Activated T-helper 1 cell treated with anti-CD3 and anti-CD28 coated beads, Interleukin-2, amount 50 U/mL, for 16 hours (primary cell): Measurements from ENCODE around the gene HOTAIR.

Experiments used
- DNase-seq, 2 donors: peaks; one replicate each; pipeline ENCODE4 v3.0.0-alpha.2; 2020; ENCODE audit warnings: low read depth in 1 of 2, low spot score in 1 of 2

Gene HOTAIR

DNA sequence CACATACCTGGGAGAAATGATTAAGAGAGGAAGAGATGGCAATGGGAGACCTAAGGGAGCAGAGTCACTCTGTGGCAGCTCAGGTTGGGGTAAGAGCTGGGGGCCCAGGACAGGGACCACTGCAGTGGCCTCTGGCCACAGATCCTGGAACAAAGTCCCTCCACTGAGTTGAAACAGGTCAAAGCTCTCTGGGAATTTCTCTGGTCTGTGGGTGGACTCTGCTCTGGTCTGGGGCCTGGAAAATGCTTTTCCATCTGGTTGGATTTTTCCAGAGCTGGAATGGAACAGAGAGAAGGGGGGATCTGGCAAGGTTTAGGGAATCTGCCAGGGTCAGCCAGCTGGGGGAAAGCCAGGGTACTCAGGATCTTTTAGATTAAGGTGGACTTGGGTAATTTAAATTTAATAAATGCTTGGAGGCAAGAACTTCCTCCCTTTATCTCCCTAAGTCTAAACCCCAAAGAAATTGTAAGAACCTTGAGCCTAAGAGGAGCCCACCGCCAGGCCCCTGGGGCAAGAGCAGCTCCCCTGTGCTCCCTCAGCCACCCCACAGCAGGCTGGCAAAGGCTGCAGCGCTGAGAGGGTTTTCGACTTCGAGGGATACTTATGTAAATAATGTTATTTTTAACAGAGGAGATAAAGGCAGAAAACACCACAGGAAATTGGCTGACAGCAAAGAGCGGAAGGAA lies 13.9 kb upstream of the HOTAIR start:
- DNase-seq: no peak

DNA sequence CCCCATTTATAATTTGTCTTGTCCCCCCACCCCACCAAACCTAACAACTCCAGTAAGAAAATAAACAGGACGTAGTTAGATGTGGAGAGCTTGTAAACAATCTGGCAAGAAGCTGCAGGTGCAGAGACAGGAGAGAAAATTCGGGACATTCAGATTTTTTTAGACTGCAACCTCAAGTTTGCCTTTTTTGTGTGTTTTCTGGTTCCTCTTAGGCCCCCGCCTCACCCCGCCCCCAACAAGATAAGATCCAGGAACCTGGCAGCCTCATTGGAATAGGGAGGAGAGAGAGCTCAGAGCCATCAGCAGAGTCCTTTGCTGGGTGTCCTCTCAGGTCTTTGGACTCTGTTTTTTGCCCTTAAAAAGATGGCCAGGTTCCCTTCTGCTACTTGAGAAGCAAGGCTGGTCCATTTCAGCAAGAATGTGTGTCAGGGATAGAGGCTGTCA lies 13.1 kb upstream of the HOTAIR start:
- DNase-seq: no peak

DNA sequence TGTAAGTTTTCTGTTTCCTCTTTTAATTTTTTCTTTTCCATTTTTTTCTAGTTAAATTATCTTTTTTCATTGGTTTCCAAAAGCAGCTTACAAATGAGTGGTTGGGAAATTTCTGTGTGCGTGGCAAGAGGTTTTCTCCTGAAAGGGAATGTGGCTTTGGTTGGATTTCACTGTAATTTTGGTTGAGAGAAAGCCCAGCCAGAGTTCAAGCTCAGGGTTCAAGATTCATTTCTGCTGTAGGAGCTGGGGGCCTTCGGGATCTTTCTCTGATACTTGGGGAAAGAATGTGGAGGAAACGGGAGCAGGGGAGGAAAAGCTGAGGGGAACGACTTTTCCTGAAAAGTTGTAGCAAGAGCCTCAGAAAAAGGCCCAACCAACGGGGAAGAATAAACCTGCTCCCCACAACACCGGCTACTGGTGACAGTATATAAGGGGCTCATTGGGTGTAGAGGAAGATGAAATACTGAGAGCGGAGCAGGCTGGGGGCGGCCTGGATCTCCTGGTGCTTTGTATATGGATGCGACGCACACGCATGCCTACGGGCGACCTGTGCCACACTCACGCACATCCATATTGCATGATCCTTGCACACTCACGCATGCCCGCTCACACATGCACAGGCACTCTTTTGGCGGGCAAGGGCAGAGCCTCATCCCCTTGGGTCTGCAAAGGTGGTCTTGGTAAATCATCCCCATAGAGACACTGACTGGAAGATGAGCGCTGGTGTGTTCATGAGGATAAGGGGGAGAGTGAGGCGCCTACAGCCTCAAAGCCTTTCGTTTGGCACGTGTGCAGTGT lies 12.1 kb upstream of the HOTAIR start:
- no peak for DNase-seq

DNA sequence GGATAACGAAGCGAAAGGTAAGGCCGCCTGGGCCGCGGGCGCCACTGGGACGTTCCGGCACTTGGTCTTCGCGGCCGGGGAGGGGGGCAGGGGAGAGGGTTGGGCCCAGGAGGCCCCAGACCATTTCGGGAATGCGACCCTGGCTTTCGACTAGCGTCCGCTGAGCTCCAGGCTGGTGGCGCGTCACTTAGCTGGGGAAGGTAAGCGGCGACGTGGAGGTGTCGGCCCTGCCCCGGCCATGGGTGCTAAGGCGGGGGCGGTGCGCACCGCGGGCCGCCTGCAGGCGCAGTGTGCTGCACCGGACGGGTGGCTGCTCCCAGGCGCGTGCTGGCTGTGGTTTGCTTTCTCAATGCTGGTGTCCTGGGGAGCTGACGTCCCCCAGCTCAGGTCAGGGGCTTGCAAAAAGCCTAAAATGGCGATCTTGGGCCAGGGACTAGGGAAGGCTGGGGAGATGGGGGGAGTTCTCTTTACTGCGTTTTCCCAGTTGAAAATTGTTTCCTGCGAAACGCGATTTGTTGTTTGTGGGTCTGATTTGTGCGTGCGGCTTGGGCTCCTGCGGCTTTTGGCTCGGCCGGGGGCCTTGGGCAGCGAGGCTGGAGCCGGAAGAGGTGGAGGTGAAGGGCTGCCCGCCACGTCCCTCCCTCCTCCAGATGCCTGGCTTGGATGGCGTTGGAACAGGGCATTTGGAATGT lies 11.4 kb upstream of the HOTAIR start:
- no peak for DNase-seq

DNA sequence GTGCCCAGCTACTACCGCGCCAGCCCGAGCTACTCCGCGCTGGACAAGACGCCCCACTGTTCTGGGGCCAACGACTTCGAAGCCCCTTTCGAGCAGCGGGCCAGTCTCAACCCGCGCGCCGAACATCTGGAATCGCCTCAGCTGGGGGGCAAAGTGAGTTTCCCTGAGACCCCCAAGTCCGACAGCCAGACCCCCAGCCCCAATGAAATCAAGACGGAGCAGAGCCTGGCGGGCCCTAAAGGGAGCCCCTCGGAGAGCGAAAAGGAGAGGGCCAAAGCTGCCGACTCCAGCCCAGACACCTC lies 10.9 kb upstream of the HOTAIR start:
- no peak for DNase-seq

DNA sequence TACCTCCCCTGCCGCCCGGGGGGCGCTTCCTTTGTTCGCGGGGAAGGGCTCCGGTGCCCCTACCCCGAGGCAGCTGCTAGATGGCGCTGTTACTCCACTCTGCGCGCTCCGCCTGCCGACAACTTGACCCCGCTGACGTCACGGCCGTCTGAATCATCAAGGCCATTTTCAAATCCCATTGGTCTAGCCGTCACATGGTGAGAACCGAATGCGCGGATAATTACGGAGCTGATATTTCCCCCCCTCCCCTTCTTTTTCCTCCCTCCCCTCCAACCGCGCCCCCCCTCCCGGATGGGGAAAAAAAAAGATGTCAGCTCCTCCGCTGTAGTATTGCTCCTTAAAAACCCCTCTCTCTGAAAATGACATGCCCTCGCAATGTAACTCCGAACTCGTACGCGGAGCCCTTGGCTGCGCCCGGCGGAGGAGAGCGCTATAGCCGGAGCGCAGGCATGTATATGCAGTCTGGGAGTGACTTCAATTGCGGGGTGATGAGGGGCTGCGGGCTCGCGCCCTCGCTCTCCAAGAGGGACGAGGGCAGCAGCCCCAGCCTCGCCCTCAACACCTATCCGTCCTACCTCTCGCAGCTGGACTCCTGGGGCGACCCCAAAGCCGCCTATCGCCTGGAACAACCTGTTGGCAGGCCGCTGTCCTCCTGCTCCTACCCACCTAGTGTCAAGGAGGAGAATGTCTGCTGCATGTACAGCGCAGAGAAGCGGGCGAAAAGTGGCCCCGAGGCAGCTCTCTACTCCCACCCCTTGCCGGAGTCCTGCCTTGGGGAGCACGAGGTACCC lies 10.3 kb upstream of the HOTAIR start, which contains the start of gene HOXC10:
Gene HOXC10, plus strand, starts transcription at position 246 of the 791 bp plus-strand sequence. Its CDS starts 114 bp downstream, at position 360.
- peak in 1 of 2 donors; percentile 39 for DNase-seq

DNA sequence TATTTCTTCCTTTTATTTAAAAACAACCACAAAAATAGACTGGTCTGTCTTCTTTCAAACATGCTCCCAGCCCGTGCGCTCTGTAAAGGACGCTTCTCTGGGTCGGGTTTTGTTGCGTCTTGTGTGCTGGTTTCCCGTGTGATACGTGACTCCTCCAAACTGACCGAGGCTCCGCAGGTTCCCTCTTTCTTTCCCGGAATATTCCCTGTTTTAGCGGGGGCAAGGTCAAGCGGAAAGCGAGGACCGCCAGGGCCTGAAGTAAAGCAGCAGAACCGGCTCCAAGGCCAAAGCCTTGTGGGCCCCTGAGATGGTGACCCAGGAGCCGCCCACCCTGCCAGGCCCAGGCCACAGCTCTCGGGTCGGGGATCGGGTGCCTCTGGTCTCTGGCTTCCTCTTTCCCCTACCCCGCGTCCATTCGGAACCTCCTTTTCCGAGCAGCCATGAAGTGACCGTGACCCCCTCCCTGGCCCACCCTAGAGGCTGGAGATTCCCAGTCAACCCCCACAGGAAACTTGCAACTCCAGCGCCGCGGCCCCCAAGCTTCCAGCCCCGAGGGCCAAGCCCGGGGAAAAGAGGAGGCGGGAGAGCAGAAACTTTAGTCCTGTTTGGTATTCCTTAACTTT lies 9.3 kb upstream of the HOTAIR start:
- DNase-seq: no peak

DNA sequence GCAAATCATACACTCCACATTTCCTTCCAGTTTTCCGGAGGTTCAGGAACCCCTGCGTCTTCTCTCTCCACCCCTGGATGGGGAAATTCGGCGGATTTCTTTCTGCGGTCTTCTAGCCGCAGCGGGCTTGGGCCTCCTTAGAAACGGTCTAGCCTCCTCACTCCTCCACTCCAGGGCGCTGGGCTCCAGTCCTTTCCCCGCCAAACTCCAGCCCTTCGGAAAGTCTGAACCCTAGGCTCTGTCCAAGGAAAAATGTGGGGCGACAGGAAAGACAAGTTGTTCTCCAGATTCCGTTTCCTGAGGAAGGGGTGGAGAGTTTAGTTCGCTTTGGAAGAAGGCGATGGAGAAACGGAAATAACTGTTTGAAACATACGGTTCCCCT lies 8.8 kb upstream of the HOTAIR start:
- no peak for DNase-seq

DNA sequence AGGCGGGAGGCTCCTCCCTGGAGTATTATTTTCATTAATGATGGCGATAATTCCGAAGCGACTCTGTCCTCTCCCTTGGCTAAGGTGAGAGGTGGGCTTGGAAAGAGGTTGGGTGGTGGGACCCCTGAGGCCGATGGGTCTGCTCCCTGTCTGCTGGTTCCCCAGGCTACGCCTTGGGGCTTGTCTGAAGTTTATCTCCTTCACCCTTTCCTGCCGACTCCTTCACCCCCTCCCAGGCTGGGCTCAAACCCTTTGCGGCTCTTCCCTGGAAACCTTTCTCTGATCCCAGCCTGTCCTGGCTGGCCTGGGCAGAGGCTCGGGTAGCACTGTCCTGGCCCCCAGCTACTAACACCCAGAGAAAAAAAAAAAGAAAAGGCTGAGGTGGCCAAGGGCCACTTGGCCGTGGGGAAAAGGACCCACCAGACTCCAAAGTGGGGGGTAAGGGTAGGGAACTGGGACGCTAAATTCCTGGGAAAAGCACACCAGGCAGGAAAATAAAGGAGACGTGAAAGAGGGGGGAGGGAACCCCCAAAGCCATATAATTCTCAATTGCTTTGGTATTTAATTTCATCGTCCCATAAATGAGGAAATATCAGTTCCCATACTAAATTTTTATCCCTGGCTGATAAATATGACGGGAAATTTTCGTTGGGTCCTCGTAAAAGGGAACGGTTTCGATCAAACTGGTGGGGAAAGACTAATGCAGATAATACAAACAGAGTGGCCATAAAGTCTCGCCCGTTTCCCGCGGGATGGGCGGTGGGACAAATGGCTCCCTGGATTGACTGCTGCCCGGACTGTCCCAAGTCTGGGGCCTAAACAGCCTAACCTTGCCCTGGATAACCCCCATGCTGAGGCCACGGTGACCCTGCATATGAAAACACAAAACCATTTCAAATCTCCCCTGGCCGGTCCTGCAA lies 8.2 kb upstream of the HOTAIR start:
- DNase-seq: no peak

DNA sequence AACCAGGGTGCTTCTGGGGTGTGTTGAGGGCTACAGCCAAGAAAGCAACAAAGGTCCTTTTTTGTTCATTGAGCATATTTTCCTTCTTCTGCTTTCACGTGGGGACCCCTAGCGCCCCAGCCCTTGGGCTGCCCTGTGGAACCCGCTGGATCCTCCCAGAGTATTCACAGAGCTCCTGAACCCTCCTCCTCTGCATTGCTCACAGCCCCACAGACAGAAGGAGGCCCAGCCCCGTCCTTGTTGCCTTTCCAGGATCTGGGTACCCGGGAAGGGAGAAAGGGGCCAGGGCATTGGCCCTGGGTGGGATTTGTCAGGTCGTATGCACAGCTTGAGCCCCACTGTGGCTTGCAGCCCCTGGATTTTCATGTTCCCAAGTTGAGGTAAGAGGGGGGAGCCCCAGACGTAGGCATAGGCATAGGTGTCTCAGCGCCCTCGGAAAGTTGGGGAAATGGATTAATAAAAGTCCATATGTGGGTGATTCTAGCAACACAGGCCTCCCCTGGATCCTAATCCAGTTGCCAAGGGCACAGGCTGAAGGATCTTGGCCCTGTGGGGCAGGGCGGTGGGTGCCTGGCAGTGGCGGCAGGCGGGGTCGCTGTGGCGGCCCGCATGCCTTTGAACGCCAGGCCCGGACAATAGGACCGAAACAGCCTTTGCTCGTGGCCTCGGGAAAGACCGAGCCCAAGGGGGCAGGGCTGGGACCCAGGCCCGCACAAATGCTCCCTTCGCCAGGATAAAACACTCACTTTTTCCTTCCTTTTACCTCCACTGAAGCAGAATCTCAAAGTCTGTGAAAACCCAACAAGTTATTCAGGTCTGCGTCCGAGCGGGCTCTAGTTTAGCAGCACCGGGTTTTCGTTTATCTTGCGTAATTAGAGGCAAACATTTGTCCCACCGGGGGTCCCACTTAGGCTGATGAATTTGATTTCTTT lies 7.1 kb upstream of the HOTAIR start:
- no peak for DNase-seq

DNA sequence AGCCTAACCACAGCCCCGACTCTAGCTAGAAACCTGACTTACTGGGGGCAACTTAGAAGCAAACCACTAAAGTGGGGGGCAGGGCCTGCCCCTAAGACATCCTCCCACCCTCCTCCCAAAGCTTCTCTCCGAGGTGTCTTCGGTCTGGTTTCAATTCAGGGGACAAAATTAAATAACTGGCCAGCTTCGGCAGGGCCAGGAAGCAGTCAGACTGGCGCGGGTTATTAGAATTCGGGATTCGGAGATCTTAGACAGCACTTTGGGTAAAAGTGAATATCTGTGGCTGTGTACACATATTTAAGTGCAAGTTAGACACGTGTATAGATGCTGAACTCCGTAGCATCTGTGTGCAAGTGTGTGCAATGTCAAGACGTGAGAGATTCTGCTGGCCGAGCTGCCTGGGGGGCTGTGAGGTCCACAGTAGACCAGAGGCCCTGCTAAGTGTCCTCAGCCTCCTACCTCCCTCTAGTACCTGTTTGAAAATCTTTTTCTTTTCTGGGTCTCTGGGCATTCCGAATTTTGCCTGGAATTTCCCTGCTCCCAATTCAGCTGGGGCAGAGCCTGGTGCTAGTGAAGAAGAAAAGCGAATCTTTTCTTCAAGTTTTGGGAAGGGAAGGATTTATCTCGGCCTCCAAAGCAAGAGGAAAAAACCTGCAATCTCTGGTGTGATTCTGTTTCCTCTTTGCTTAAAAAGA lies 6.2 kb upstream of the HOTAIR start:
- no peak for DNase-seq

DNA sequence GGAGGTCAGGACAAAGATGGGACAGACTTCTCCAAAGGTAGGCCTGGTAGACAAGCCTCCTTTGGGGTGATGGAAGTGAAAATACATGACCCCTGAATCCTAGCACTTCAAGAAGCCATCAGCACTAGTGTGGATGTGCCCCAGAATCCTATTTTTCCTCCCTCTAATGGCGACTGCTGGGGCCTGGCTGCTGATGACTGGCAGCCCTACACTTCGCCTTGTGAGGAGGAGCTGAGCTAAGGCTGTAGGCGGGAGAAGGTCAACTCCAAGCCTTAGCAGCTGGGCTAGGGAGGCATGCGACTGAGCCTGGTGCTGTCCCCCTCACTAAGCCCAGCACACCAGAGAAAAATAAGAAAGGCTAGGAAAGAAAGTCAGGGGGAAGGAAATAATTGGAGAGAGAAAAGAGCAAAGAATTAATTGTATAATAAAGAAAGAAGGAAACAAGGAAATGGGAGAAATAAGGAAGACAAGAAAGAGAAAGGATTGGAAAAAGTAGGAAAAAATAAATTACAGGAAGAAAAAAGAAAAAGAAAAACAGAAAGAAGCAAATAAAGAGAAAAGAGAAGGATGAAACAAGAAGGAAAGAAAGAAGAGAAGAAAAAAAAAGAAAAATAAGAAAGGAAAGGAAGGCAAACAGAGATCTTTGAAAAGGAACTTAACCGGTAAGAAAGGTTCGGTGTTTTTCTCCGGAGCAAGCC lies 5.5 kb upstream of the HOTAIR start:
- DNase-seq: no peak

DNA sequence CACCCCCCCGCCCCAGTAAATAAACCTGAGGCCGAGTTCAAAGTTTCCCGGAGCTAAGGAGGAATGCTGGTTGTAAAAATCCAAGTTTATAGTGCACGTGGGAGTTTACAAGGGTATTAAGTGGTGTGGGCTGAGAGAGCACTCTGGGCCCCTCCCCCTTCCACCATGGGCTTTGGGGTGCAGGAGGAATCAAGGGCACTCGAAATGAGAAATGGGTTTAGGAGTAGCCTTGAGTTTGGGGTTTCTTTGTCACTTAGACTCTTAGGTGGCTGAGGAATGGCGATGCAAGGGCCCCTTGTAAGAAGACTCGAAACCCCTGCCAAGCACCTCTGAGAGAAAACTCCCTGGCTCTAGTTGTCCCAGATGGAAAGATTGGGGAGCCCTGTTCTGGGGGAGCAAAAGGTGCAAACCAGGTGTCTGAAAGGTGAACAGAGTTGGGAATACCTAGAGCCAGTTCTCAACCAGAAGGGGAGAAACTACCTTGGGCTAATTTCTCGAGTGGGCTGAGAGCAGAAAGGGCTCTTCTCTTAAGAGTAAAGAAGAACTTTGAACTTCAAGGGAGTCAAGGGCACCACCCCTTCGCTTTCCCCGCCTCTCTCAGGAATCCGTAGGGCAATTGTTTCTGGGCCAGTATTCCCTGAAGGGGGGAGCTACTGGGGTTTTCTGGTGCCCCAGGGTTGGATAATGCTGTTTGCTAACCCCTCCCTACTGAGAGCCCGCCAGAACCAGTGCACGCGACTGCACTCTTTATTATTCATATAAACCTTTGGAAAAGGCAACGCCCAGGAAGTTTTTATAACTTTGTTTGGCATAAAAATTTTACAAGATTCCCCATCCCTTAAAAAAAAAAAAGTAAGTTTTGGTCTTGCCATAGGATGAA lies 4.0 kb upstream of the HOTAIR start:
- DNase-seq: no peak

DNA sequence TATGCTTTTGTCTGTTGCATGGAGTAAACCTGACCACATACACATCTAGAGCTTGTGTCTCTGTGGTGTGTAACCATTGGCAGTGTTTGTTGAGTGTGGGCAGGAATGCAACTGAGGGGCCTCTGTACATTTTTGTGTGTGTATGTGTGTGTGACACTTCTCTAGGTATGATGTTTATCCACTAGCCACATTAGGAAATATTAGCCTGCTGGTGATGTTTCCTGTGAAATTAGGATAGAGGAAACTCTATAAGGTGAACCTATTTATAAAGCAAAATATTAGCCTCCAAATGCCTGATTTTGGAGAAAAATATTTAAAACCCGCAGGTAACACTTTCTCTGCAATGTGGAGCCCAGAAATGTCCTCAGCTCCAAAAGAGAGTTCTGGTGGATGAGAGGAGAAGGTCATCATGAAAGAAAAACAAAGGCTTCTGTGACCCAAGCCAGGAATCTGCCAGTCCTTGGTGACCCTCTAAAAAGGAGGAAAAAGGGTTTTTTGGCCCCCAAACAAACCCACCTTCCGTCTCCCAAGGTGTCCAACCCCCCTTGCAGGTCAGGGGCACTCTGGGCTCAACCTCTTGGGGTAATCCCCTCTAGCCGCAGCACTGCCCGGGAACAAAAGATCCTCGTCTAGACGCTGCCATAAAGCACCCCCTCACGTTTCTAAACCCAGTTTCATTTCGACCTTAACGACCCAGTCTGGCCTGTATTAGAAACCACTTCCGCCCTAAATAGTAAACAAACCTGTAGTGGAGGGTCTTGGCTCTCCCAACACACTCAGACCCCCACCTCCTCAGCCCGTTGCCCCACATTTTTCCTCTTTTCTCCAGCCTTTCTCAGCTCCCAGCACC lies 3.1 kb upstream of the HOTAIR start:
- no peak for DNase-seq

DNA sequence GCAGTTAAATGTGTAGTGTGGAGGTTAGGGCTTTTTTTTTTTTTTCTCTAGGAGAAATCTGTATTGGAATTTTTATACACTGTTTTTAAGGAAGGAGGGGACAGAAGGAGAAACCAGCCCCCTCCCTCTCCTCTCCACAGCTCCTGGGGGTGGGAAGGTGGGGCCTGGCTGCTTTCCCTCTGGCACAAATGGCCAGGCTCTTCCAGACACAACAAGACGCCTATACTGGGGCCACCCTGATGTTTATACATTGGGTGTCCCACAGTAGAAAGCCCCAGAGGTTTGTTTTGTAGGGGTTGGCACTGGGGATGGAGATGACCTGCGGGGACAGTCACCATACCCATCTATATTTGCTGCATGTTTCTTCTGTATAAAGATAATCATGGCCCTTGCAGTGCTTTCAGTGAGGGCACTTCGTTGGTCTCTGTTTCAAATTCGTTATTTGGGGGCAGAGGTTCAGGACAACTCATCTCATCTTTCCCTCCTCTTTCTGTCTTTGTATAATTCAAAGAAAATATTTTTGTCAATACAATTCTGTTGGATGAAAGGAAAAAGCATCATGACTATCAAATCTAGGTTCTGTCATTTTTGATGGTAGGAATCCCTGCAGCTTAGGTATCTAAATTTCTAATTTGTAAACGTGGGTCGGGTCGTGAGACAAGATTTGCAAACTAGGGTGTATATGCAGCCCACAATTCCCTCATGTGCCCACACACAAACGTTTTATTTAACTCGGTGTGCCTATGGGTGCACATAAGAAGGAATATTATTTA lies 2.3 kb upstream of the HOTAIR start:
- no peak for DNase-seq
